Lower leg skin (tissue), 3 donors: ENCODE data around the gene ACYP2.
"Not testable (repeated sequence)": the region's sequence is repeated elsewhere in the genome, so short reads cannot be mapped to it uniquely, and the experiment has no call there.

Experiments
- POLR2A ChIP-seq, 2 donors: fragments of 450-650 bp; IDR thresholded peaks; one replicate each; pipeline ENCODE4 v1.6.1; 2016 to 2017; ENCODE audit warnings: antibody characterized with exemption in 2 of 2, mild to moderate bottlenecking in 1 of 2, moderate library complexity in 1 of 2
- TF ChIP-seq, protein P1 (sequence below), 3 donors: fragments of 450-650 bp; IDR thresholded peaks; one replicate each; pipeline ENCODE4 v1.5.1; 2016; ENCODE audit warnings: antibody characterized with exemption in 3 of 3, mild to moderate bottlenecking in 3 of 3, moderate library complexity in 2 of 3

DNA sequence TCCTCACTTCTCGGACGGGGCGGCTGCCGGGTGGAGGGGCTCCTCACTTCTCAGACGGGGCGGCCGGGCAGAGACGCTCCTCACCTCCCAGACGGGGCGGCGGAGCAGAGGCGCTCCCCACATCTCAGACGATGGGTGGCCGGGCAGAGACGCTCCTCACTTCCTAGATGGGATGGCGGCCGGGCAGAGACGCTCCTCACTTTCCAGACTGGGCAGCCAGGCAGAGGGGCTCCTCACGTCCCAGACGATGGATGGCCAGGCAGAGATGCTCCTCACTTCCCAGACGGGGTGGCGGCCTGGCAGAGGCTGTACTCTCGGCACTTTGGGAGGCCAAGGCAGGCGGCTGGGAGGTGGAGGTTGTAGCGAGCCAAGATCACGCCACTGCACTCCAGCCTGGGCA lies 19.3 kb upstream of the ACYP2 start:
- TF ChIP-seq POLR2A (IDR thresholded peaks at IDR 0.05), result not testable (repeated sequence)
- TF ChIP-seq, protein P1, sequence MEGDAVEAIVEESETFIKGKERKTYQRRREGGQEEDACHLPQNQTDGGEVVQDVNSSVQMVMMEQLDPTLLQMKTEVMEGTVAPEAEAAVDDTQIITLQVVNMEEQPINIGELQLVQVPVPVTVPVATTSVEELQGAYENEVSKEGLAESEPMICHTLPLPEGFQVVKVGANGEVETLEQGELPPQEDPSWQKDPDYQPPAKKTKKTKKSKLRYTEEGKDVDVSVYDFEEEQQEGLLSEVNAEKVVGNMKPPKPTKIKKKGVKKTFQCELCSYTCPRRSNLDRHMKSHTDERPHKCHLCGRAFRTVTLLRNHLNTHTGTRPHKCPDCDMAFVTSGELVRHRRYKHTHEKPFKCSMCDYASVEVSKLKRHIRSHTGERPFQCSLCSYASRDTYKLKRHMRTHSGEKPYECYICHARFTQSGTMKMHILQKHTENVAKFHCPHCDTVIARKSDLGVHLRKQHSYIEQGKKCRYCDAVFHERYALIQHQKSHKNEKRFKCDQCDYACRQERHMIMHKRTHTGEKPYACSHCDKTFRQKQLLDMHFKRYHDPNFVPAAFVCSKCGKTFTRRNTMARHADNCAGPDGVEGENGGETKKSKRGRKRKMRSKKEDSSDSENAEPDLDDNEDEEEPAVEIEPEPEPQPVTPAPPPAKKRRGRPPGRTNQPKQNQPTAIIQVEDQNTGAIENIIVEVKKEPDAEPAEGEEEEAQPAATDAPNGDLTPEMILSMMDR (IDR thresholded peaks at IDR 0.05), result not testable (repeated sequence)
